Common myeloid progenitor, CD34-positive (primary cell): ENCODE data around the gene RHCG.

Experiments
- CTCF ChIA-PET: fragments of 350-600 bp; sonication (Branson Sonifier 250); formaldehyde crosslinking; loops from one replicate; lab custom pipeline; 2021; ENCODE audit warnings: antibody characterized with exemption; lab: Charles Lee
- POLR2A ChIA-PET: fragments of 350-600 bp; sonication (Branson Sonifier 250); formaldehyde crosslinking; loops from one replicate; lab custom pipeline; 2021; ENCODE audit warnings: antibody characterized with exemption; lab: Charles Lee
- DNase-seq, 3 donors: peaks; one replicate each; pipeline versions ENCODE4 v3.0.0 to v3.0.0-alpha.2; 2013
- H3K27ac ChIP-seq, 2 experiments: 1 replicate in 1 of 2; 2 replicates in 1 of 2; pipeline ENCODE4 v1.7.0; 2013; ENCODE audit warnings: inconsistent platforms in 2 of 2, low read length in 2 of 2, mild to moderate bottlenecking in 2 of 2, low read depth in 1 of 2, moderate library complexity in 1 of 2; ENCODE audit not compliant: severe bottlenecking in 2 of 2, insufficient read depth in 1 of 2, poor library complexity in 1 of 2
- H3K27me3 ChIP-seq, 5 experiments: replicated peaks in 2 of 5; 1 replicate in 3 of 5; 2 replicates in 2 of 5; pipeline versions ENCODE4 v1.6.1 to v1.7.0; 2013; ENCODE audit warnings: low read length in 4 of 5, mild to moderate bottlenecking in 2 of 5, moderate library complexity in 2 of 5, inconsistent platforms in 1 of 5; ENCODE audit not compliant: insufficient read depth in 5 of 5, control insufficient read depth in 4 of 5
- H3K36me3 ChIP-seq, 4 experiments: 1 replicate in 2 of 4; 2 replicates in 2 of 4; pipeline versions ENCODE4 v1.6.1 to v1.7.0; 2013; ENCODE audit warnings: low read length in 3 of 4, control low read depth in 1 of 4, mild to moderate bottlenecking in 1 of 4; ENCODE audit not compliant: control insufficient read depth in 4 of 4, insufficient read depth in 4 of 4
- H3K4me1 ChIP-seq, 4 experiments: 1 replicate in 3 of 4; 2 replicates in 1 of 4; pipeline versions ENCODE4 v1.6.1 to v1.7.1; 2013; ENCODE audit warnings: low read length in 3 of 4, mild to moderate bottlenecking in 3 of 4, control low read depth in 1 of 4, inconsistent platforms in 1 of 4, moderate library complexity in 1 of 4; ENCODE audit not compliant: control insufficient read depth in 4 of 4, insufficient read depth in 4 of 4; ENCODE audit errors: control extremely low read depth in 1 of 4
- H3K4me3 ChIP-seq, 7 experiments: 1 replicate in 4 of 7; 2 replicates in 3 of 7; pipeline versions ENCODE4 v1.5.1 to v1.7.0; 2013; ENCODE audit warnings: mild to moderate bottlenecking in 7 of 7, low read length in 6 of 7, moderate library complexity in 6 of 7, inconsistent platforms in 2 of 7, low read depth in 2 of 7, control low read depth in 1 of 7; ENCODE audit not compliant: insufficient read depth in 4 of 7, control insufficient read depth in 1 of 7; ENCODE audit errors: extremely low read depth in 1 of 7
- H3K9me3 ChIP-seq, 5 experiments: 1 replicate in 4 of 5; 2 replicates in 1 of 5; pipeline versions ENCODE4 v1.6.1 to v1.7.1; 2013; ENCODE audit warnings: low read length in 4 of 5, mild to moderate bottlenecking in 2 of 5, inconsistent platforms in 1 of 5, low read depth in 1 of 5, moderate library complexity in 1 of 5; ENCODE audit not compliant: control insufficient read depth in 4 of 5, insufficient read depth in 2 of 5; ENCODE audit errors: control extremely low read depth in 1 of 5
- WGBS: methylation state at CpG from one replicate; pipeline ENCODE4 v1.1.5; 2013; ENCODE audit not compliant: insufficient coverage; 5-methylcytosine and 5-hydroxymethylcytosine counted together

The RHCG gene

GRCh38 chr15:89502867-89503595, 6.6 kb upstream of the RHCG start:
- no peaks in the 10 kb centered on the region for H3K36me3 ChIP-seq
- H3K4me1 ChIP-seq = no peaks in the 10 kb centered on the region
- DNase-seq = no peak
- H3K4me3 ChIP-seq = no peak overlapping the region
- WGBS = 96% methylated on average over 4 of the region's 7 CpGs
- POLR2A ChIA-PET = no interaction called here
- no peak overlapping the region for H3K27ac ChIP-seq
- peaks cover 0 to 20% (median 8%) of the 10 kb centered on the region in 5 experiments for H3K27me3 ChIP-seq
- CTCF ChIA-PET = interaction anchor here (0.8 kb wide), 1 partner anchor 12 kb away, joined by 3 read pairs; no protein-coding TSS in a partner anchor
- H3K9me3 ChIP-seq = peaks cover 0 to 2% (median 0%) of the 10 kb centered on the region in 5 experiments

GRCh38 chr15:89501646-89502045, 5.3 kb upstream of the RHCG start:
- Histone ChIP-seq H3K9me3 (peaks cover 0 to 2% (median 0%) of the 10 kb centered on the region in 5 experiments), H3K4me3 (no peak overlapping the region), H3K27me3 (peaks cover 1 to 32% (median 13%) of the 10 kb centered on the region in 5 experiments), H3K27ac (no peak overlapping the region), H3K36me3 (no peaks in the 10 kb centered on the region), H3K4me1 (peaks cover 0 to under 1% (median under 1%) of the 10 kb centered on the region in 4 experiments)
- ChIA-PET POLR2A (interaction anchor here (0.6 kb wide), 1 partner anchor 48 kb away, joined by 5 read pairs; no protein-coding TSS in a partner anchor), CTCF (interaction anchor here (1.5 kb wide), 1 partner anchor 144 kb away, joined by 3 read pairs; no protein-coding TSS in a partner anchor)
- WGBS = no CpG with 5 or more reads among the region's 5 CpGs
- no peak for DNase-seq

DNA sequence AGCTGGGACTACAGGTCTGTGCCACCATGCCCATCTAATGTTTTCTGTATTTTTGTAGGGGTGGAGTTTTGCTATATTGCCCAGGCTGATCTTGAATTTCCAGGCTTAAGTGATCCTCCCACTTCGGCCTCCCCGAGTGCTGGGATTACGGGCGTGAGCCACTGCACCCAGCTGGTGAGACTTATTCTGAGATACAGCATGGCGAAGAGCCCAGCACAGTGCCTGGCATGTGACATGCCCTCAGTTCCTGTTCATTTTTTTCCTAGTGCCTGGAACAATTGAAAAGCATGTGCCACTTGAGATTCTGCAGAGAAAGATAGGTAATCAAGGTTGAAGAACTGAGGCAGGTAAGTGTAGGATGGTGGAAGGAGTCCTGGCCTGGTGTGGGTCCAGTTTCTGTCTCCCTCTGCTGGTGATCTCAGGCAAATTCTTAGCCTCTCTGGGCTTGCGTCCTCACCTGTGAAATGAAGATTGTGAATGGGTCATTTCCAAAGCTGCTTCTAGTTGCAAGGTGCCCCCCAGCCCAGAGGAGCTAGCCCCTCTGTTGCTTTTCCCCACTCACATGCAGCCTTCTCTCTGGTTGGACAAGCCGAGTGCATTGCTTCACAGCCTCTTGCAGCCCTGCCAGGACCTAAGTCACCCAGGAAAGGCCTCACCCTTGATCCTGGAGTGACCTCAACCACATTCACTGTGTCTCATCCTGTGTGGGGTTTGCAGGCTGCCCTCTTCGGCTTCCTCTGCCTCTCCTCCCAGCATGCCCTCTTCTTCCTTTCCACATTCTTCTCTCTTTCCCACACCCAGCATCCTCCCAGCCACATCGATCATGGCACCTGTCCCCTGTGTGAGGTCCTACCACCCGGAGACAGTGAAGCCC, 4.3 kb upstream of the RHCG start:
- Histone ChIP-seq H3K27ac (no peak overlapping the region), H3K36me3 (no peaks in the 10 kb centered on the region), H3K27me3 (peaks cover 6 to 42% (median 20%) of the 10 kb centered on the region in 5 experiments), H3K4me3 (no peak overlapping the region), H3K9me3 (no peaks in the 10 kb centered on the region), H3K4me1 (peaks cover 0 to 11% (median 9%) of the 10 kb centered on the region in 4 experiments)
- CTCF ChIA-PET = interaction anchor here (1.5 kb wide), 1 partner anchor 143 kb away, joined by 3 read pairs; no protein-coding TSS in a partner anchor
- POLR2A ChIA-PET = no interaction called here
- WGBS = 94% methylated on average over 7 of the region's 10 CpGs
- no peak for DNase-seq

GRCh38 chr15:89499156-89499555, 2.8 kb upstream of the RHCG start:
- Histone ChIP-seq H3K4me3 (no peak overlapping the region), H3K27ac (no peak overlapping the region), H3K9me3 (no peaks in the 10 kb centered on the region), H3K36me3 (no peaks in the 10 kb centered on the region), H3K27me3 (peaks cover 9 to 56% (median 24%) of the 10 kb centered on the region in 5 experiments), H3K4me1 (peaks cover 0 to 15% (median 12%) of the 10 kb centered on the region in 4 experiments)
- ChIA-PET POLR2A (no interaction called here), CTCF (no interaction called here)
- 97% methylated on average over 7 of the region's 8 CpGs for WGBS
- DNase-seq = no peak

GRCh38 chr15:89498574-89498906, 2.2 kb upstream of the RHCG start:
- peaks cover 0 to 15% (median 12%) of the 10 kb centered on the region in 4 experiments for H3K4me1 ChIP-seq
- no peak overlapping the region for H3K4me3 ChIP-seq
- H3K36me3 ChIP-seq = no peaks in the 10 kb centered on the region
- WGBS = no CpG with 5 or more reads among the region's 2 CpGs
- H3K9me3 ChIP-seq = no peaks in the 10 kb centered on the region
- CTCF ChIA-PET = no interaction called here
- DNase-seq = no peak
- H3K27ac ChIP-seq = no peak overlapping the region
- POLR2A ChIA-PET = no interaction called here
- H3K27me3 ChIP-seq = peaks cover 9 to 56% (median 24%) of the 10 kb centered on the region in 5 experiments

GRCh38 chr15:89497231-89497630, 848 bp upstream of the RHCG start:
- ChIA-PET CTCF (no interaction called here), POLR2A (no interaction called here)
- no CpG with 5 or more reads among the region's 1 CpG for WGBS
- Histone ChIP-seq H3K4me3 (no peak overlapping the region), H3K27ac (no peak overlapping the region), H3K4me1 (peaks cover 0 to 15% (median 12%) of the 10 kb centered on the region in 4 experiments), H3K36me3 (no peaks in the 10 kb centered on the region), H3K27me3 (peaks cover 10 to 62% (median 24%) of the 10 kb centered on the region in 5 experiments), H3K9me3 (no peaks in the 10 kb centered on the region)
- DNase-seq = no peak
